NCI-H2196 treated with DMSO at 0.1 percent for 48 hours (cell line): ENCODE measurements around the gene ACSL5.
A peak's percentile ranks its signal among the peaks of the same experiment; 100 is the strongest.
"Not testable (repeated sequence)": the region's sequence is repeated elsewhere in the genome, so short reads cannot be mapped to it uniquely, and the experiment has no call there.

Source experiments
- DNase-seq: peaks from one replicate; lab custom pipeline; 2025; ENCODE audit not compliant: unreplicated experiment; lab: John Stamatoyannopoulos, UW

Gene ACSL5

GRCh38 chr10:112406806-112407205 lies 32.9 kb downstream of the ACSL5 start:
- DNase-seq, result not testable (repeated sequence)

- no peak for DNase-seq
These were observed 33.8 kb downstream of the ACSL5 start for GRCh38 chr10:112407696-112408095.

GRCh38 chr10:112409299-112409698 lies 35.4 kb downstream of the ACSL5 start:
- DNase-seq, result no peak

- no peak for DNase-seq
These were observed 35.8 kb downstream of the ACSL5 start for GRCh38 chr10:112409755-112410154.

DNA sequence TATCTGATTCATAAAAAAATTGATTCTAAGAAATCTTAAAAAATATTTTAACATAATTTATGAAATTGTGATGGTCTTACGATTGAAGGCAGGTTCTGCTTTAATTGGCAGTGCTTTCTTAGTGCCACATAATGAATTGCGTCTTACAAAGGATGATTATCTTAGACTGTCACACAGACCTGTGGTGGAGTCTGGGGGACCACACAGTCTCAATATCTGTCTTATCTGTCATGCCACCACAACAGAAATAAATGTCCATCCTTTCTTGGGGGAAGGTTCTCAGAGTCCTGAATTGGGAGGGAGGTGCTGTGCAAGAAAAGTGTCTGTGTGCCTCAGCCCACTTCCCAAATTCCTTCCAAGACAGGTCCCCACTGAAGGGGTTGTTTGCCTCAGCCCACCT lies 38.8 kb downstream of the ACSL5 start:
- no peak for DNase-seq

DNA sequence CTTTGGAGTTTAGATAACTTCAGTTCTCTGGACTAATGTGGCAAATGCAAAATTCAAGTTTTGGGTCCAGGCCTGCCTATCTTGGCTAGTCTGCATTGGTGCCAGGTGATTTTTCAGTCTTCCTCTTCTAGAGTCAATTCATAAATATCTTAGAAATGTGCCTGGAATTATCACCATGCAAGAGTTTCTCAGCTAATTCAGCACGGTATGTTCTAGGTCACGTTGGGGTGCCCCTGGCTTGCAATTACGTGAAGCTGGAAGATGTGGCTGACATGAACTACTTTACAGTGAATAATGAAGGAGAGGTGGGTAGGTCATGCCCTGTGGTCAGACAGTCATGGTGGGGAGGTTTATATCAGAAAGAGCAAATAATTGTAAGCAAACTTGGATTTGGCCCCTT lies 47.8 kb downstream of the ACSL5 start:
- DNase-seq, result no peak

DNA sequence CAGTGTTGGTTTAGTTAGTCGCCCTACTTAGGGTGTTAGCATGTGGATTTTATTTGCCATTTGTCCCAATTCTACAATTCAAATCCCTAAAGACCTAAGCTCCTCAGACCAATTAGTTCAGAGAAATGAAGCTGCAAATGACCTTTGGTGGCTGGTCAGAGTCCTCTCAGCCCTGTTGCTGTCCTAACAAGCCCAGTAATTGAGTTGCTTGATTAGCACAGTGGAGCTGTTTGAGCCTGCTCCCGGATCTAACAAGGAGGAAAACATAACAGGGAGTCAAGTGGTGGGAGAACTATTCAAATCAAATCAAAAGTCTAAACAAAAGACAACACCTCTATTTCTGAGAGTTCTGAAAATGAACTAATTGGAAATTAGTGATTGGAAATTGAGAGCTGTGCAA lies 50.7 kb downstream of the ACSL5 start:
- no peak for DNase-seq

- no peak for DNase-seq
These were observed 52.2 kb downstream of the ACSL5 start for GRCh38 chr10:112426111-112426510.

GRCh38 chr10:112429147-112429546 lies 55.2 kb downstream of the ACSL5 start:
- DNase-seq, result no peak

GRCh38 chr10:112429654-112430230 lies 55.8 kb downstream of the ACSL5 start:
- no peak for DNase-seq

DNA sequence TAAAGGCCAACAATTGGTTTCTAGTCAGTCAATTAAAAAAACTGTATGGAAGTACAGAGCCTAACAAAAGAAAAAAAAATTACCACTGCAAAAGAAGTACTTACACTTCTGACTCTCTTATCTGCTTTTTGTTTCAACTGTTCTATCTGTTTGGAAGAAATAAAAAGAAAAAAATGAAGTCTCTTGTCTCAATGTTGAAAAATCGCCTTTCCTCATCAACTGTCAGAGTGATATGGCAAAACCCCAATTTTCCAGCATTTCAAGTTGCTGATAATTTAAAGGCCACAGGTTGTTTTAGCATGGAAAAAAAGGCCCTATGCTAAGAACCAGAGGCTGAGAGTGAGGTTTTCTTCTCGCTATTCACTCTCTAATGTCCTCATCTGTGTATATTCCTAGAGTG lies 59.2 kb downstream of the ACSL5 start:
- DNase-seq, result no peak

- no peak for DNase-seq
These were observed 61.2 kb downstream of the ACSL5 start for GRCh38 chr10:112434988-112435619.

DNA sequence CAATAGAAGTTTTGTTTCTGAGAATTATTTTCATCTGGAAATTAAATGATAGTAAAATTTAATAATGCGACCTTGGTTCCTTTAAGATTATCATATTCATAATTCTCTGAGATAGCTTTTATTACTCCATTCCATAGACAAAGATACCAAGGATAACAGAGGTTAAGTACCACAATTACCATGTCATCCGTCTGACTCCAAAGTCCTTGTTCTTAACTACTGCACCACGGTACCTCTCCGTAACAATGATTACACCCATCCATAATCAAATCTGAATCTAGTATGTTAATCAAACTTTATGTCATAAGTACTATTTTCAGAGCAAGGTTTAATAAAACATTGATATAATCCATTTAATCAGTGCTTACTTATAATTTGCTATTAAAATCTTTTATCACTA lies 64.4 kb downstream of the ACSL5 start:
- no peak for DNase-seq

- no peak for DNase-seq
These were observed 67.6 kb downstream of the ACSL5 start for GRCh38 chr10:112441520-112441919.

- no peak for DNase-seq
These were observed 68.1 kb downstream of the ACSL5 start for GRCh38 chr10:112442063-112442462.

GRCh38 chr10:112446055-112446854 lies 72.3 kb downstream of the ACSL5 start:
- no peak for DNase-seq

DNA sequence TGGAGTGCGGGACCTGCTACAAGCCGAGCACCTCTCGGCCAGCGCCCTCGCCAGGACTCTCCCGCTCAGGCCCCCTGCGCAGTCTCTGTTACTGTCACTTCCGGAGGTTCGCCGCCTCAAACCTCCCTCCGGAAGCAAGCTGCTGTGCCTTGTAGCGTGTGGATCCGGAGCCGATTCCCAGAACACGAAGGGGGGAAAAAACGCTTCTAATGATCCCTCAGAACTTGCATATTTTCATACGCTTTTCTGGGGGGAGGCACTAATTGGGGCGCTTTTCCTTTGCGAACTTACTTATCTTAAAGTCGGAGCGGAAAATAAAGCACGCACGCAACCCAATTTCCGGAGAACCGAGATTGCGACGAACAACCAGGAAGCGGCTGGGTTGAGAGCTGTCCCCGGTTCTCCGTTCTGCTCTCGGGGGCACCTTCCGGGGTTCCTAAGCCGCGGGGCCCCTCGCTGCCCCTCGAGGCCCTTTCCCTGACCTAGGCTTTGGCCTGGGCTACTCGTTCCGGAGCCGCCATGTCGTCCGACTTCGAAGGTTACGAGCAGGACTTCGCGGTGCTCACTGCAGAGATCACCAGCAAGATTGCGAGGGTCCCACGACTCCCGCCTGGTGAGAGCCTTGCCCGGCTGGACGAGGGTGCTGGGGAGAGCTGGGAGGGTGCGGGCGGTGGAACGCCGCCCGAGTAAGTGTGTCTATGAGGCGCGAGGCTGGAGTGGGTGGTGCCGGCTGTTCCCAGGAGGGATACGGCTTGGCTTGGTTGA lies 73.1 kb downstream of the ACSL5 start, which contains the start of the genes VTI1A and ZDHHC6:
TSS of gene VTI1A (plus strand) at position 361 of the 765 bp plus-strand sequence. CDS start at position 520, 159 bp downstream.
TSS of gene ZDHHC6 (minus strand) at position 60 of the 765 bp plus-strand sequence. CDS start 1,478 bp downstream, outside the sequence.
- DNase-seq, result peak; percentile 31

GRCh38 chr10:112447620-112447928 lies 73.7 kb downstream of the ACSL5 start:
- DNase-seq, result no peak

DNA sequence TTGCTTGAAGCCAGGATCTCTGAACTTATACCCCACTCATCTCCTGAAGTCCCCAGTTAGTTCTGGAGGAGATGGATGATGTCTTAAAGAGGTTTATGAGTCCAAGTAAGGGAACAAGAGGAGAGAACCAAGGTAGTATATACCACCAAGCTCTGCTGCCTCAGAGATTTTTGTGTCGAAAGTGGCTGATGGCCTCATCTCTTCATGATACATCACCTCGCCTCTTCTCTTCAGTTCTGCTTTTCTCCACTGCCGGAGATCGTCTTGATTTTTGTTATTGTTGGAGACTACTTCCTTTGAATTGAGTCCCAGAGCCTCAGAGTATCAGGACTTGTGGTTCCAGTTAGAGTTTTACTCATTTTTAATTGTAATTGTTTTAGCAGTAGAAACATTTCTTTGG lies 75.0 kb downstream of the ACSL5 start:
- no peak for DNase-seq

GRCh38 chr10:112454910-112455779 lies 81.2 kb downstream of the ACSL5 start:
- DNase-seq, result no peak
